ENCODE measurements around the gene TMEM115. TPM values are rescaled to one million over a fixed set of nuclear protein-coding genes. Genes with fewer than 3 reads are reported as not detected.

TMEM115 gene
- total and polyA plus RNA-seq, 2 of the 13 experiments (the other 11 are each of a cell fraction or from before 2014, with no cell fraction given): 22.1 to 30.7 TPM

DNA sequence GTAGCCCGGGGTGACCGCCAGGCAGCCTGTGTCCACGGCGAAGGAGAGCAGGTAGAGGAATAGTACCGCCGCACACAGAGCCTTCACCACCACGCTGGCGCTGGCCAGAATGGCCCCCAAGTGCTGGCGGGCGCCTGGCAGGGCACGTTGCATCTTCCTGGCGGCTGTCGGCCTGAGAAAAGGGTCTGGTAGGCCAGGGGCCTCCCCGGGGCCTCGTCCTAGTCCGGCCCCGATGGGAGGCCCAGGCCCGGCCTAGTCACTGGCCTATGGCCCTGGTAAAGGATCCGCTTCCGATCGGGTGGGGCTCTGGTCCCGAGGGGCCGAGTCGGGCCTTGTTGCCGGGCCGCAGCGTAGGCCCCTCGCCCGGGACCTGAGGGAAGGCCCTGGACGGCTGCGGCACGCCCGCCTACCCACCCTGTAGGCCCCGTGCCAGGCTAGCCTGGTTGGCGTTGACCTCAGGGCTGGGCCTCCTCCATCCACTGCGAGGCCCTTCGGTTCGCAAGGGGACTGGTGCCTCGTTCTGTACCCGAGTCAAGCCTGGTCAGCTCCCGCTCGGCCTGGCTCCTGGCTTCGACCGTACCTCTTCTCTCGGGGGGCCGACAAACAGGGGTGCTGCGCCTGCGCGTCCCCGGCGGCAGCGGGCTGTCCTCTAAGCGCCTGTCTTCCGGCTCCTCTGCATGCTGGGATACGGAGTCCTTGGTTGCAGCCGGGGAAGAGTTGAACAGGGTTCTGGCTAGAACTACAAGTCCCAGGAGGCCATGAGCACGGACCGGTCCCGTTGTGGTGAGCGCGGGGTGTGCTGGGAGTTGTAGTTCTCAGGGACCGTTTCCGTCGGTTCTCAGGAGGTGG lies at the start of gene TMEM115 (continued):
- TF ChIP-seq ZNF567 (CRISPR knock-in tag; IDR thresholded peaks at IDR 0.05; ENCODE audit: borderline replicate concordance) (no peak), CTCF (CRISPR knock-in tag; IDR thresholded peaks at IDR 0.05) (no peak), ZFP36 (IDR thresholded peaks at IDR 0.05; ENCODE audit: borderline replicate concordance, low read depth, low read length, partially characterized antibody) (no peak), NRL (CRISPR knock-in tag; IDR thresholded peaks at IDR 0.05; ENCODE audit: borderline replicate concordance) (peak; percentile 92), ZNF558 (CRISPR knock-in tag; IDR thresholded peaks at IDR 0.05; ENCODE audit: borderline replicate concordance) (peak; percentile 42; the same call in 1 of the 2 replicates), HOXA3 (CRISPR knock-in tag; IDR thresholded peaks at IDR 0.05) (peak; percentile 72), TAF1 (CRISPR knock-in tag; IDR thresholded peaks at IDR 0.05) (peak; percentile 79), ELF4 (CRISPR knock-in tag; IDR thresholded peaks at IDR 0.05; ENCODE audit: borderline replicate concordance) (peak; percentile 73; the same call in 1 of the 2 replicates), TOE1 (CRISPR knock-in tag; IDR thresholded peaks at IDR 0.05) (0 out of 2 replicates have a peak, but pooled peaks have one; percentile 30), EEA1 (CRISPR knock-in tag; IDR thresholded peaks at IDR 0.05; ENCODE audit: borderline replicate concordance) (peak; percentile 75), HMGXB3 (CRISPR knock-in tag; IDR thresholded peaks at IDR 0.05; ENCODE audit: borderline replicate concordance) (no peak; the same call in 1 of the 2 replicates)
- TF ChIP-seq, protein P1, sequence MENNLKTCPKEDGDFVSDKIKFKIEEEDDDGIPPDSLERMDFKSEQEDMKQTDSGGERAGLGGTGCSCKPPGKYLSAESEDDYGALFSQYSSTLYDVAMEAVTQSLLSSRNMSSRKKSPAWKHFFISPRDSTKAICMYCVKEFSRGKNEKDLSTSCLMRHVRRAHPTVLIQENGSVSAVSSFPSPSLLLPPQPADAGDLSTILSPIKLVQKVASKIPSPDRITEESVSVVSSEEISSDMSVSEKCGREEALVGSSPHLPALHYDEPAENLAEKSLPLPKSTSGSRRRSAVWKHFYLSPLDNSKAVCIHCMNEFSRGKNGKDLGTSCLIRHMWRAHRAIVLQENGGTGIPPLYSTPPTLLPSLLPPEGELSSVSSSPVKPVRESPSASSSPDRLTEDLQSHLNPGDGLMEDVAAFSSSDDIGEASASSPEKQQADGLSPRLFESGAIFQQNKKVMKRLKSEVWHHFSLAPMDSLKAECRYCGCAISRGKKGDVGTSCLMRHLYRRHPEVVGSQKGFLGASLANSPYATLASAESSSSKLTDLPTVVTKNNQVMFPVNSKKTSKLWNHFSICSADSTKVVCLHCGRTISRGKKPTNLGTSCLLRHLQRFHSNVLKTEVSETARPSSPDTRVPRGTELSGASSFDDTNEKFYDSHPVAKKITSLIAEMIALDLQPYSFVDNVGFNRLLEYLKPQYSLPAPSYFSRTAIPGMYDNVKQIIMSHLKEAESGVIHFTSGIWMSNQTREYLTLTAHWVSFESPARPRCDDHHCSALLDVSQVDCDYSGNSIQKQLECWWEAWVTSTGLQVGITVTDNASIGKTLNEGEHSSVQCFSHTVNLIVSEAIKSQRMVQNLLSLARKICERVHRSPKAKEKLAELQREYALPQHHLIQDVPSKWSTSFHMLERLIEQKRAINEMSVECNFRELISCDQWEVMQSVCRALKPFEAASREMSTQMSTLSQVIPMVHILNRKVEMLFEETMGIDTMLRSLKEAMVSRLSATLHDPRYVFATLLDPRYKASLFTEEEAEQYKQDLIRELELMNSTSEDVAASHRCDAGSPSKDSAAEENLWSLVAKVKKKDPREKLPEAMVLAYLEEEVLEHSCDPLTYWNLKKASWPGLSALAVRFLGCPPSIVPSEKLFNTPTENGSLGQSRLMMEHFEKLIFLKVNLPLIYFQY (CRISPR knock-in tag; IDR thresholded peaks at IDR 0.05; ENCODE audit: borderline replicate concordance): peak; percentile 53; the same call in 1 of the 2 replicates
- TF ChIP-seq, protein P2, sequence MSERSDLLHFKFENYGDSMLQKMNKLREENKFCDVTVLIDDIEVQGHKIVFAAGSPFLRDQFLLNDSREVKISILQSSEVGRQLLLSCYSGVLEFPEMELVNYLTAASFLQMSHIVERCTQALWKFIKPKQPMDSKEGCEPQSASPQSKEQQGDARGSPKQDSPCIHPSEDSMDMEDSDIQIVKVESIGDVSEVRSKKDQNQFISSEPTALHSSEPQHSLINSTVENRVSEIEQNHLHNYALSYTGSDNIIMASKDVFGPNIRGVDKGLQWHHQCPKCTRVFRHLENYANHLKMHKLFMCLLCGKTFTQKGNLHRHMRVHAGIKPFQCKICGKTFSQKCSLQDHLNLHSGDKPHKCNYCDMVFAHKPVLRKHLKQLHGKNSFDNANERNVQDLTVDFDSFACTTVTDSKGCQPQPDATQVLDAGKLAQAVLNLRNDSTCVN (CRISPR knock-in tag; IDR thresholded peaks at IDR 0.05; ENCODE audit: borderline replicate concordance): peak; percentile 78
- TF ChIP-seq, protein P3, sequence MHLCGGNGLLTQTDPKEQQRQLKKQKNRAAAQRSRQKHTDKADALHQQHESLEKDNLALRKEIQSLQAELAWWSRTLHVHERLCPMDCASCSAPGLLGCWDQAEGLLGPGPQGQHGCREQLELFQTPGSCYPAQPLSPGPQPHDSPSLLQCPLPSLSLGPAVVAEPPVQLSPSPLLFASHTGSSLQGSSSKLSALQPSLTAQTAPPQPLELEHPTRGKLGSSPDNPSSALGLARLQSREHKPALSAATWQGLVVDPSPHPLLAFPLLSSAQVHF (CRISPR knock-in tag; IDR thresholded peaks at IDR 0.05): 0 out of 2 replicates have a peak, but pooled peaks have one; percentile 42

All from HepG2 (cell line).